Measurements from ENCODE around the gene CARD19.
"Not testable (repeated sequence)": the region's sequence is repeated elsewhere in the genome, so short reads cannot be mapped to it uniquely, and the experiment has no call there.

Gene CARD19

GRCh38 chr9:93141771-93142483 is 45.9 kb downstream of the CARD19 start:
- Histone ChIP-seq H3K4me3 (ENCODE audit: low read length) (no peak overlapping the region), H3K27me3 (ENCODE audit: control insufficient read depth, insufficient read depth, low read length) (no peaks in the 10 kb centered on the region), H3K36me3 (ENCODE audit: control insufficient read depth, insufficient read depth, low read length) (no peaks in the 10 kb centered on the region), H3K9ac (ENCODE audit: low read length) (no peak overlapping the region), H3K9me3 (ENCODE audit: control insufficient read depth, low read length) (no peaks in the 10 kb centered on the region), H3K4me1 (ENCODE audit: control insufficient read depth, insufficient read depth, low read length) (peaks cover 7% of the 10 kb centered on the region)

DNA sequence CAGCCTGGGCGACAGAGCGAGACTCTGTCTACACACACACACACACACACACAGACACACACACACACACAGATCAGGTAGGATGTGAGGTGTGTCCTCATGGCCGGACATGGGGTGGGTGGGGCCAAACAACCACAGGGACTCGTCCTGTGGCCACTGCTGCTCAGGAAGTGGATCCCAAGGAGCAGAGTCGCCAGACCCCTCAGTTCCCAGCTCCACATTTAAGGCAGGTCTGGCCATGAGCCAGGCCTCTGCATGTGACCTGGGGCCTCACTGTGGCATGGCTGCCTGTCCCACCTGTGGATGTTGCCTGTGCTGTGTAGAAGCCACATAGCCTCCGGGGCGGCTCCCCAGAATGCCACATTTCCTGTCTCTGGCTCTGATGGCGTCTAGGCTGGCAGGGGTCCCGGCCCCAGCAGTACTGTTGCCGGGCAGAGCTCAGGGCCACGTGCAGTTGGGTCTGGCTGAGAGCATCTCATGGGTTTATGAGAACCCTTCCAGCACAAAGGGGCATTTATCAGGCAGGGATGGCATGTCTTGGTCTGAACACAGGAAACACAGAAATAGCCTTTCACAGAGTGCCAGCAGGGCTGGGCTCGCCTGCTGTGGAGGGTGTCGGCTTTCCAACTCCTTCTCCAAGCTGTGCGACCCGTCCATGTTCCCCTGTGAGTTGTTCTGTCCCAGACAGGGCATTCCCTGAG is 48.0 kb downstream of the CARD19 start:
- Histone ChIP-seq H3K4me3 (ENCODE audit: low read length) (no peak overlapping the region), H3K9me3 (ENCODE audit: control insufficient read depth, low read length) (no peaks in the 10 kb centered on the region), H3K36me3 (ENCODE audit: control insufficient read depth, insufficient read depth, low read length) (no peaks in the 10 kb centered on the region), H3K27me3 (ENCODE audit: control insufficient read depth, insufficient read depth, low read length) (no peaks in the 10 kb centered on the region), H3K9ac (ENCODE audit: low read length) (no peak overlapping the region), H3K4me1 (ENCODE audit: control insufficient read depth, insufficient read depth, low read length) (peaks cover 7% of the 10 kb centered on the region)

DNA sequence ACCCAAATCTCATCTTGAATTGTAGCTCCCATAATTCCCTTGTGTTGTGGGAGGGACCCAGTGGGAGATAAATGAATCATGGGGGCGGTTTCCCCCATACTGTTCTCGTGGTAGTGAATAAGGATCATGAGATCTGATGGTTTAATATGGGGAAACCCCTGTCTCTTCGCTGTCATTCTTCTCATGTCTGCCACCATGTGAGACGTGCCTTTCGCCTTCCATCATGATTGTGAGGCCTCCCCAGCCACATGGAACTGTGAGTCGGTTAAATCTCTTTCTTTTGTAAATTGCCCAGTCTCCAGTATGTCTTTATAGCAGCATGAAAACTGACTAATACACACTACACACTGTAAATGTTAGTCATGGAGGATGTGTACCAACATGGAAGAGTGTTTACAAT is 50.7 kb downstream of the CARD19 start:
- H3K9ac ChIP-seq (ENCODE audit: low read length); H3K4me1 ChIP-seq (ENCODE audit: control insufficient read depth, insufficient read depth, low read length); H3K4me3 ChIP-seq (ENCODE audit: low read length); H3K36me3 ChIP-seq (ENCODE audit: control insufficient read depth, insufficient read depth, low read length); H3K9me3 ChIP-seq (ENCODE audit: control insufficient read depth, low read length); H3K27me3 ChIP-seq (ENCODE audit: control insufficient read depth, insufficient read depth, low read length): not testable (repeated sequence)

DNA sequence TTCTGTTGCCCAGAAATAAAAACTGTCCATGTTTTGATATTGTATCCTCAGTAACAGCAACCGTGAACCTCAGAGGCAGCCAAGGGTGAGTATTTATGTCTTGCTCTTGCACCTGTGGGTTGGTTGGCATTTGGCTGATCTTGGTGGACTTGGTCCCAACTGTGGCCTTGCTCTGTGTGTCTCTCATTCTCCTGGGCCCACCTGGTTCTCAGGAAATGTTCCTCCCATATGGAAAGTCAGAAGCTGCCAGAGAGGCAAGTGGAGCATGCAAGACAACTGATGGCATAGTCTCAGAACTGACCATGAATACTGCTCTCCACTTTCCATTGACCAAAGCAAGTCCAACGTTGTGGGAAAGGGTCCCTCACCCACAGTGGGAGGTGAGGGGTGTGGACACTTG is 51.6 kb downstream of the CARD19 start:
- H3K4me3 ChIP-seq (ENCODE audit: low read length) = no peak overlapping the region
- no peaks in the 10 kb centered on the region for H3K36me3 ChIP-seq (ENCODE audit: control insufficient read depth, insufficient read depth, low read length)
- peaks cover 7% of the 10 kb centered on the region for H3K4me1 ChIP-seq (ENCODE audit: control insufficient read depth, insufficient read depth, low read length)
- no peaks in the 10 kb centered on the region for H3K9me3 ChIP-seq (ENCODE audit: control insufficient read depth, low read length)
- H3K9ac ChIP-seq (ENCODE audit: low read length) = no peak overlapping the region
- H3K27me3 ChIP-seq (ENCODE audit: control insufficient read depth, insufficient read depth, low read length) = no peaks in the 10 kb centered on the region

DNA sequence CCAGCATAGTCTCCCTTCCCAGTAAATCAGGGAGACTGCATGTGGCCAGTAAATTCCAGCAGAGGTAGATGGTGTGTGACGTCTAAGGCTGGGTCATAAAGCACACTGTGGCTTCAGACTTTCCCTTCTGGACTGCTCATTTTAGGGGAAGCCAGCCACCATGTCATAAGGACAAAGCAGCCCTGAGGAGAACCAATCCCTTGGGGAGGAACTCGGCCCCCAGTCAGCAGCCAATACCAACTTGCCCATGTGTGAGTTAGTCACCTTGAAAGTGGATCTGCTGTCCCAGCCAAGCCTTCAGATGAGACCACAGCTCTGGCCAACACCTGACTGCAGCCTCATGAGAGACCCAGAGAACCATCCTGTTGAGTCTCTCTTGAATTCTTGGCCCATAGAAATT is 52.7 kb downstream of the CARD19 start:
- H3K4me1 ChIP-seq (ENCODE audit: control insufficient read depth, insufficient read depth, low read length) = peaks cover 7% of the 10 kb centered on the region
- H3K36me3 ChIP-seq (ENCODE audit: control insufficient read depth, insufficient read depth, low read length) = no peaks in the 10 kb centered on the region
- no peak overlapping the region for H3K9ac ChIP-seq (ENCODE audit: low read length)
- H3K9me3 ChIP-seq (ENCODE audit: control insufficient read depth, low read length) = no peaks in the 10 kb centered on the region
- no peaks in the 10 kb centered on the region for H3K27me3 ChIP-seq (ENCODE audit: control insufficient read depth, insufficient read depth, low read length)
- no peak overlapping the region for H3K4me3 ChIP-seq (ENCODE audit: low read length)

DNA sequence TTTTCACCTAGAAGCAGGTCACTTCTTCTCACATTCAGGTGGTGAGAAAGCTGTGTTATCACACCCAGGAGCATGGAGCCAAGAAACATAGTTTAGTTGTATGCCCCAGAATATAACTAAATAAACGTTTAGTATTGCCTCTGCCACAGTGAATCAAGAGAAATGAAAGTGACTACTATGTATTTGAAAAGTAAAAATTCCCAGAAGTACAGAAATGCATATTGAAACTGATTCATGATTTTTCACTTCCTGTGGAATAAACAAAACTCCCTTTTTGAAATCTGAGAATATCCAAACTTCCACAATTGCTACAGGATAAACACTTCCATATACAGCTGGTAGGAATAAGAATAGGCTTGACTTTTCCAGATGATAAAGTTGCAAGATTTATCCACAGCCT is 53.3 kb downstream of the CARD19 start:
- Histone ChIP-seq H3K9me3 (ENCODE audit: control insufficient read depth, low read length) (no peaks in the 10 kb centered on the region), H3K36me3 (ENCODE audit: control insufficient read depth, insufficient read depth, low read length) (no peaks in the 10 kb centered on the region), H3K9ac (ENCODE audit: low read length) (no peak overlapping the region), H3K4me1 (ENCODE audit: control insufficient read depth, insufficient read depth, low read length) (peaks cover under 1% of the 10 kb centered on the region), H3K4me3 (ENCODE audit: low read length) (no peak overlapping the region), H3K27me3 (ENCODE audit: control insufficient read depth, insufficient read depth, low read length) (no peaks in the 10 kb centered on the region)

DNA sequence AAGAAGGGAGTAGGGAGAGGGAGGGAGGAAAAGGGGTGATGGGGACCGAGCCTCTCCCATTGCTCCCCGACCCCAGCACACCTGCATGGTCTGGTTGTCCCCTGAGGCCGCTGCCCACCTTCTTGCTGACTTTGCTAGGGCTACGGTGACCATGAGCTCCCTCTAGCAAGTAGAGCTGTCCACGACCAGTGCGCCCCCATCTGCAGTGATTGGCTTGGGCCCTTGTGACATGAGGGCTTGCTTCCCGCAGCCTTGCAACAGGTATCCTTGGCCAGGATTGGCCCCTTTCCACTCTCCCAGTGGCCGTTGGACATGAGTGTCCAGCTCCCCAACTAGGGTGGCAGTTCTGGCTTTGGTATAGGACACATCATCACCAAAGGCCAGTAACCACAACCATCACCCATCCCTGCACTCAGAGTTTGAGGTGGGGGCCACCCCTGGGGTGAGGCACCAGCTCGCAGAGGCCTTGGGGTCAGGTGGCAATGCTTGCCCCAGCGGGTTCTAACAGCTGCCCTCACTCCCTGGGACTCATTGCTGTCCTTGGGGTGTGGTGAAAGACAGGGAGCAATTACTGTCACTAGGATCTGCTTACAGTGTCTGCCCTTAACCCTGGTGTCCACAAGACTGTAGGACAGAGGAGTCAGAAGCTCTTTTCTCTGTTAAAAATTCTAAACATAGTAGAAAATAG is 55.2 kb downstream of the CARD19 start:
- Histone ChIP-seq H3K4me1 (ENCODE audit: control insufficient read depth, insufficient read depth, low read length) (no peaks in the 10 kb centered on the region), H3K9me3 (ENCODE audit: control insufficient read depth, low read length) (no peaks in the 10 kb centered on the region), H3K4me3 (ENCODE audit: low read length) (no peak overlapping the region), H3K36me3 (ENCODE audit: control insufficient read depth, insufficient read depth, low read length) (no peaks in the 10 kb centered on the region), H3K9ac (ENCODE audit: low read length) (no peak overlapping the region), H3K27me3 (ENCODE audit: control insufficient read depth, insufficient read depth, low read length) (no peaks in the 10 kb centered on the region)

- no peaks in the 10 kb centered on the region for H3K36me3 ChIP-seq (ENCODE audit: control insufficient read depth, insufficient read depth, low read length)
- H3K9me3 ChIP-seq (ENCODE audit: control insufficient read depth, low read length) = no peaks in the 10 kb centered on the region
- no peak overlapping the region for H3K4me3 ChIP-seq (ENCODE audit: low read length)
- no peak overlapping the region for H3K9ac ChIP-seq (ENCODE audit: low read length)
- no peaks in the 10 kb centered on the region for H3K4me1 ChIP-seq (ENCODE audit: control insufficient read depth, insufficient read depth, low read length)
- no peaks in the 10 kb centered on the region for H3K27me3 ChIP-seq (ENCODE audit: control insufficient read depth, insufficient read depth, low read length)
Observed at GRCh38 chr9:93154293-93154903, 58.4 kb downstream of the CARD19 start.

DNA sequence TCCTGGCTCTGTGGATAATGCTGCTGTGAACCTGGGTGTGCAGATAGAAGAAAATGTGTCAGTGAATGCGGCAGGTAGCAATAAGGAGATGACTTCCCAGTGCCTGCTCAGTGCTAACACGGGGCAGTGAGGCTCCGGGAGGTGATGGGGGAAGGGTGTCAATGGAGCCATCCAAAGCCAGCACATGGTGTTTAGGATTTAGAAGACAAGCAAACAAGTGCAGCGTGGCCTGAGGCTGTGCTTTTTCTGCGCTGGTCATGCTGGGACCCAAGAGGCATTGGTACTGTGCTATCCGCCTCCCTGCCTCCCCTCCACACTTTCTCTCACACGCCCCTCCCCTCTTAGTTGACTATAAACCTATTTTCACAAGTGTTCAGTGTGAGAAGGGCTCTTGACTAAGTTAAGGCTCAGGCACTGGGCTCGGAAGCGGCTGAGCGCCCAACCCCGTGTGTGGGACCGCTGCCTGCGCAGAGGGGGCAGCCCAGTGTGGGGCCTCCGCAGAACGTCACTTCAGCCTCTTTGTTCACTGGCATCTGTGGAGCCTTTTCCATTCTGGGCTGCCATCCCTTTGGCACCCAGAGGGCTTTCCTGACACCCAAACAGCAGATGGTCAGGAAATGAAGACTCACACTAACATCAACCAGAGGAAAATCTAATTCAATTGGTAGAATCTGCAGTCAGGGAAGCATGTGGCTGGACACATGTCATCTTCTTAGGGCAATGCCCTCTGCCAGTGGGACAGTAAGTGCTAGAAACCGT is 59.9 kb downstream of the CARD19 start:
- Histone ChIP-seq H3K4me3 (ENCODE audit: low read length) (no peak overlapping the region), H3K36me3 (ENCODE audit: control insufficient read depth, insufficient read depth, low read length) (no peaks in the 10 kb centered on the region), H3K4me1 (ENCODE audit: control insufficient read depth, insufficient read depth, low read length) (no peaks in the 10 kb centered on the region), H3K27me3 (ENCODE audit: control insufficient read depth, insufficient read depth, low read length) (no peaks in the 10 kb centered on the region), H3K9me3 (ENCODE audit: control insufficient read depth, low read length) (no peaks in the 10 kb centered on the region), H3K9ac (ENCODE audit: low read length) (no peak overlapping the region)

- H3K36me3 ChIP-seq (ENCODE audit: control insufficient read depth, insufficient read depth, low read length) = no peaks in the 10 kb centered on the region
- no peak overlapping the region for H3K9ac ChIP-seq (ENCODE audit: low read length)
- no peak overlapping the region for H3K4me3 ChIP-seq (ENCODE audit: low read length)
- no peaks in the 10 kb centered on the region for H3K9me3 ChIP-seq (ENCODE audit: control insufficient read depth, low read length)
- no peaks in the 10 kb centered on the region for H3K4me1 ChIP-seq (ENCODE audit: control insufficient read depth, insufficient read depth, low read length)
- no peaks in the 10 kb centered on the region for H3K27me3 ChIP-seq (ENCODE audit: control insufficient read depth, insufficient read depth, low read length)
Observed at GRCh38 chr9:93156475-93157008, 60.5 kb downstream of the CARD19 start.

- H3K4me1 ChIP-seq (ENCODE audit: control insufficient read depth, insufficient read depth, low read length) = no peaks in the 10 kb centered on the region
- H3K36me3 ChIP-seq (ENCODE audit: control insufficient read depth, insufficient read depth, low read length) = no peaks in the 10 kb centered on the region
- H3K9ac ChIP-seq (ENCODE audit: low read length) = no peak overlapping the region
- no peaks in the 10 kb centered on the region for H3K27me3 ChIP-seq (ENCODE audit: control insufficient read depth, insufficient read depth, low read length)
- H3K9me3 ChIP-seq (ENCODE audit: control insufficient read depth, low read length) = no peaks in the 10 kb centered on the region
- no peak overlapping the region for H3K4me3 ChIP-seq (ENCODE audit: low read length)
Observed at GRCh38 chr9:93159601-93160471, 63.8 kb downstream of the CARD19 start.
